HepG2 (cell line): Measurements from ENCODE around the gene PMS1. TPM values are rescaled to one million over a fixed set of nuclear protein-coding genes. Genes with fewer than 3 reads are reported as not detected.

Source experiments
- ATAC-seq: fragments of 200-7000 bp; cut with Tn5 transposase; 3 replicates; pipeline ENCODE4 v1.9.1; 2020; ENCODE audit warnings: mild to moderate bottlenecking, moderate library complexity
- BruUV-seq: library from RNA; stranded (reverse); fragments of 400-500 nt; replicated peaks from 2 replicates; lab custom pipeline; 2021; lab: Mats Ljungman, UMichigan
- CTCF ChIA-PET: fragments of 300-600 bp; formaldehyde crosslinking; extraction: SDS; loops from one replicate; lab custom pipeline; 2021; ENCODE audit warnings: low total read pairs, inconsistent platforms, low intra/inter-chr PET ratio; lab: Yijun Ruan, JAX
- POLR2A ChIA-PET: fragments of 350-600 bp; sonication (Branson Sonifier 250); formaldehyde crosslinking; loops from one replicate; lab custom pipeline; 2020; ENCODE audit warnings: antibody characterized with exemption, inconsistent platforms; lab: Yijun Ruan, JAX
- DNase-seq: peaks from one replicate; pipeline ENCODE4 v3.0.0-alpha.2; 2015; ENCODE audit warnings: low spot score
- FAIRE-seq: peaks from 3 replicates; lab custom pipeline; 2011; peaks lifted over from hg19 to GRCh38; lab: Jason Lieb, UNC
- H2AFZ ChIP-seq: one replicate; pipeline ENCODE4 v1.6.1; 2011; ENCODE audit warnings: low read length, inconsistent platforms
- H3K27ac ChIP-seq: fragments of 300-600 bp; 3 replicates; pipeline ENCODE4 v1.8.0; 2011; ENCODE audit warnings: mixed run types, mild to moderate bottlenecking, mixed read lengths, low read length, inconsistent platforms; ENCODE audit not compliant: insufficient read depth; ENCODE audit errors: extremely low read length
- H3K27me3 ChIP-seq, 2 experiments: fragments of 200-600 bp in 1 of 2; 2 replicates in 1 of 2; 3 replicates in 1 of 2; pipeline versions ENCODE4 v1.6.0 to v1.8.0; 2011; ENCODE audit warnings: low read length in 2 of 2, mild to moderate bottlenecking in 2 of 2, moderate library complexity in 2 of 2, inconsistent platforms in 1 of 2; ENCODE audit not compliant: insufficient read depth in 2 of 2, control insufficient read depth in 1 of 2
- H3K36me3 ChIP-seq, 2 experiments: fragments of 200-600 bp in 1 of 2; replicated peaks in 1 of 2; 2 replicates in 1 of 2; 3 replicates in 1 of 2; pipeline versions ENCODE4 v1.5.1 to v1.8.0; 2011; ENCODE audit warnings: low read length in 2 of 2, inconsistent platforms in 1 of 2; ENCODE audit not compliant: insufficient read depth in 2 of 2, control insufficient read depth in 1 of 2
- H3K4me1 ChIP-seq: 2 replicates; pipeline ENCODE4 v1.5.1; 2012; ENCODE audit warnings: low read length, inconsistent platforms; ENCODE audit not compliant: insufficient read depth
- H3K4me2 ChIP-seq: 2 replicates; pipeline ENCODE4 v1.6.0; 2011; ENCODE audit warnings: low read depth, low read length, inconsistent platforms
- H3K4me3 ChIP-seq, 3 experiments: fragments of 200-600 bp in 1 of 3; sonication (generic), shearing (Covaris generic) in 1 of 3; replicated peaks in 1 of 3; 2 replicates each; pipeline ENCODE4 v1.5.1; 2011 to 2016; ENCODE audit warnings: low read length in 3 of 3, inconsistent platforms in 2 of 3, low read depth in 2 of 3, mild to moderate bottlenecking in 2 of 3, control low read depth in 1 of 3, mixed read lengths in 1 of 3; ENCODE audit not compliant: insufficient read depth in 1 of 3
- H3K79me2 ChIP-seq: one replicate; pipeline ENCODE4 v1.6.1; 2011; ENCODE audit warnings: low read length, inconsistent platforms; ENCODE audit not compliant: insufficient read depth
- H3K9ac ChIP-seq: 2 replicates; pipeline ENCODE4 v1.6.0; 2011; ENCODE audit warnings: mild to moderate bottlenecking, low read depth, low read length, inconsistent platforms; ENCODE audit not compliant: insufficient read depth
- H3K9me3 ChIP-seq: 2 replicates; pipeline ENCODE4 v1.5.1; 2012; ENCODE audit warnings: mild to moderate bottlenecking, low read length
- H4K20me1 ChIP-seq: 2 replicates; pipeline ENCODE4 v1.6.0; 2011; ENCODE audit warnings: inconsistent platforms, mild to moderate bottlenecking, low read length, moderate library complexity; ENCODE audit not compliant: insufficient read depth
- AGO1 ChIP-seq: fragments of 200-400 bp; formaldehyde crosslinking; IDR thresholded peaks from 2 replicates; pipeline ENCODE4 v1.6.1; 2017; ENCODE audit warnings: mild to moderate bottlenecking, low read depth, low read length, moderate library complexity; ENCODE audit not compliant: poor library complexity, severe bottlenecking
- BORCS8-MEF2B ChIP-seq: sonication (generic); formaldehyde crosslinking; IDR thresholded peaks from 2 replicates; pipeline ENCODE4 v1.8.0; 2022; ENCODE audit warnings: mild to moderate bottlenecking, missing genetic modification reagents
- CEBPB ChIP-seq: IDR thresholded peaks from 2 replicates; pipeline ENCODE4 v1.6.1; 2011; ENCODE audit warnings: low read depth, low read length, improper control_type of control experiment, borderline replicate concordance
- ELF1 ChIP-seq: sonication (generic); formaldehyde crosslinking; IDR thresholded peaks from 2 replicates; pipeline ENCODE4 v1.4.0; 2020; ENCODE audit warnings: missing genetic modification reagents
- HDAC2 ChIP-seq: sonication (generic); formaldehyde crosslinking; IDR thresholded peaks from 2 replicates; pipeline ENCODE4 v1.4.0; 2020; ENCODE audit warnings: missing genetic modification reagents
- HMG20B ChIP-seq: conservative IDR thresholded peaks from 2 replicates; pipeline ENCODE4 v1.6.1; 2016; ENCODE audit warnings: missing genetic modification reagents, missing compliant biosample characterization
- MATR3 ChIP-seq: sonication (generic); formaldehyde crosslinking; IDR thresholded peaks from 2 replicates; pipeline ENCODE4 v1.4.0; 2020; ENCODE audit warnings: missing genetic modification reagents
- MBNL3 ChIP-seq: fragments of 250-450 bp; sonication (Bioruptor Pico); conservative IDR thresholded peaks from 2 replicates; pipeline ENCODE4 v1.8.0; 2022; ENCODE audit warnings: mild to moderate bottlenecking, inconsistent platforms
- NFIC ChIP-seq: IDR thresholded peaks from 2 replicates; pipeline ENCODE4 v1.6.1; 2012; ENCODE audit warnings: mild to moderate bottlenecking, low read length, inconsistent platforms
- ONECUT2 ChIP-seq: sonication (generic); formaldehyde crosslinking; IDR thresholded peaks from 2 replicates; pipeline ENCODE4 v1.4.0; 2020; ENCODE audit warnings: missing genetic modification reagents
- TOPORS ChIP-seq: sonication (generic); formaldehyde crosslinking; IDR thresholded peaks from 2 replicates; pipeline ENCODE4 v1.8.0; 2023; ENCODE audit warnings: mild to moderate bottlenecking, missing genetic modification reagents
- YEATS4 ChIP-seq: sonication (generic); formaldehyde crosslinking; IDR thresholded peaks from 2 replicates; pipeline ENCODE4 v1.4.0; 2020; ENCODE audit warnings: missing genetic modification reagents, borderline replicate concordance
- ZFY ChIP-seq: sonication (generic); formaldehyde crosslinking; IDR thresholded peaks from 2 replicates; pipeline ENCODE4 v1.4.0; 2020; ENCODE audit warnings: missing genetic modification reagents
- ZNF20 ChIP-seq: sonication (generic); formaldehyde crosslinking; IDR thresholded peaks from 2 replicates; pipeline ENCODE4 v1.4.0; 2020; ENCODE audit warnings: mild to moderate bottlenecking, moderate library complexity, missing genetic modification reagents
- ZNF263 ChIP-seq: sonication (generic); formaldehyde crosslinking; IDR thresholded peaks from 2 replicates; pipeline ENCODE4 v1.4.0; 2020; ENCODE audit warnings: missing genetic modification reagents
- ZNF563 ChIP-seq: sonication (generic); formaldehyde crosslinking; IDR thresholded peaks from 2 replicates; pipeline ENCODE4 v1.8.0; 2022; ENCODE audit warnings: mild to moderate bottlenecking, moderate library complexity, missing genetic modification reagents
- ZNF782 ChIP-seq: sonication (generic); formaldehyde crosslinking; IDR thresholded peaks from 2 replicates; pipeline ENCODE4 v1.4.0; 2020; ENCODE audit warnings: missing genetic modification reagents, mild to moderate bottlenecking, borderline replicate concordance
- WGBS: methylation state at CpG from one replicate; pipeline ENCODE4 v1.1.6; 2017; ENCODE audit warnings: low lambda C conversion rate; 5-methylcytosine and 5-hydroxymethylcytosine counted together
- in situ Hi-C: cut with HindIII; loops from 2 replicates; pipeline ENCODE4 v1.10.0; 2017; ENCODE audit warnings: low pct_unique_long_range_greater_than_20kb; ENCODE audit not compliant: extremely low pct_ligation_motif_present
- intact Hi-C: fragments of 100-400 bp; cut with micrococcal nuclease; formaldehyde crosslinking; loops from one replicate; pipeline ENCODE4 v1.10.0; 2022; ENCODE audit not compliant: unreplicated experiment
- polyA plus RNA-seq, 8 experiments: library from polyadenylated mRNA; depleted of rRNA in 3 of 8; stranded (reverse) in 7 of 8; unstranded in 1 of 8; fragments of >200 nt; fragmentation: Illumina TruSeq in 4 of 8; extraction: Trizol in 4 of 8; gene quantifications; 2 replicates each; pipeline versions ENCODE4 v1.2.1 to v1.2.3, GENCODE V29; 2011 to 2016; ENCODE audit warnings: low read depth in 4 of 8, missing spikeins in 1 of 8, mixed read lengths in 1 of 8; ENCODE audit not compliant: insufficient read depth in 1 of 8
- total RNA-seq, 5 experiments: library from RNA; depleted of rRNA; stranded (reverse); fragments of >200 nt; fragmentation: Illumina TruSeq; extraction: Trizol; gene quantifications; 2 replicates each; pipeline ENCODE4 v1.2.3, GENCODE V29; 2016; ENCODE audit warnings: low read depth in 1 of 5
- TF ChIP-seq, protein P1 (sequence below): sonication (generic); formaldehyde crosslinking; IDR thresholded peaks from 2 replicates; pipeline ENCODE4 v1.4.0; 2020; ENCODE audit warnings: missing genetic modification reagents
- TF ChIP-seq, protein P2 (sequence below): sonication (generic); formaldehyde crosslinking; conservative IDR thresholded peaks from 2 replicates; pipeline ENCODE4 v1.4.0; 2020; ENCODE audit warnings: missing genetic modification reagents
- TF ChIP-seq, protein P3 (sequence below): fragments of 450-650 bp; IDR thresholded peaks from 2 replicates; pipeline ENCODE4 v1.6.1; 2016

The PMS1 gene
- total and polyA plus RNA-seq, 2 of the 13 experiments (the other 11 are each of a cell fraction or from before 2014, with no cell fraction given) = 14.6 to 39.9 TPM

DNA sequence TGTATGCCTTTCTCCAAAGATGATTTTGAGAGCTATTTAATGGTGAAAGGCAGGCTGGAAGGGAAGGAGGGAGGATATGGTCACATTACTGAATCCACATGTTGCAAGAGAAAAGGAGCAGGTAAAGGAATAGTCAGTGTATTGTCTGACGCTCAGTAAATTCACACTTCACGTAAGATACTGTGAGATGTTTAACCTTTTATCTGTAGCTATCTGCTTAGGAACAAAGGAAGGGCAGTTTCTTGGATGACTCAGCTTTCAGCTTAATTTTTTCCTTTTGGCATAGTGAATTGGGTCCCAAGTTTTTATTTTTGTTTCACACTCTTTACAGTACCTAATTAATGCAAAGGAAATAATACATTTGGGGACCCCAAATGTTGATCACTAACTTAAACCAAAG lies 96.2 kb downstream of the PMS1 start:
- POLR2A ChIA-PET = interaction anchor here (1.8 kb wide), 1 partner anchor 96 kb away, joined by 4 read pairs; the partner anchor contains the start of genes ORMDL1 and PMS1
- Histone ChIP-seq H3K27me3 (no peaks in the 10 kb centered on the region), H3K4me2 (no peak overlapping the region), H3K9me3 (no peaks in the 10 kb centered on the region), H4K20me1 (no peaks in the 10 kb centered on the region), H3K9ac (no peak overlapping the region), H2AFZ (no peak overlapping the region), H3K36me3 (no peaks in the 10 kb centered on the region; a peak in 1 of 5 replicates), H3K79me2 (no peaks in the 10 kb centered on the region), H3K4me3 (no peak overlapping the region), H3K4me1 (no peaks in the 10 kb centered on the region), H3K27ac (no peak overlapping the region)
- BruUV-seq = no TSS peak
- ATAC-seq (no peak), DNase-seq (no peak), FAIRE-seq (no peak)
- CTCF ChIA-PET = no interaction called here
- in situ Hi-C loops = no loop called here
- 85% methylated on average over 2 of the region's 2 CpGs for WGBS
- intact Hi-C loops = no loop called here
- TF ChIP-seq, protein P1, sequence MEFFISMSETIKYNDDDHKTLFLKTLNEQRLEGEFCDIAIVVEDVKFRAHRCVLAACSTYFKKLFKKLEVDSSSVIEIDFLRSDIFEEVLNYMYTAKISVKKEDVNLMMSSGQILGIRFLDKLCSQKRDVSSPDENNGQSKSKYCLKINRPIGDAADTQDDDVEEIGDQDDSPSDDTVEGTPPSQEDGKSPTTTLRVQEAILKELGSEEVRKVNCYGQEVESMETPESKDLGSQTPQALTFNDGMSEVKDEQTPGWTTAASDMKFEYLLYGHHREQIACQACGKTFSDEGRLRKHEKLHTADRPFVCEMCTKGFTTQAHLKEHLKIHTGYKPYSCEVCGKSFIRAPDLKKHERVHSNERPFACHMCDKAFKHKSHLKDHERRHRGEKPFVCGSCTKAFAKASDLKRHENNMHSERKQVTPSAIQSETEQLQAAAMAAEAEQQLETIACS = no peak
- TF ChIP-seq ZNF782 (CRISPR knock-in tag) (no peak), BORCS8-MEF2B (CRISPR knock-in tag) (no peak), ONECUT2 (no peak), ZNF263 (CRISPR knock-in tag) (no peak), YEATS4 (CRISPR knock-in tag) (no peak), NFIC (no peak), HMG20B (no peak), AGO1 (no peak), MATR3 (no peak), TOPORS (no peak), ZNF20 (CRISPR knock-in tag) (no peak), ZFY (CRISPR knock-in tag) (no peak), HDAC2 (CRISPR knock-in tag) (no peak), CEBPB (no peak), ELF1 (CRISPR knock-in tag) (no peak), ZNF563 (CRISPR knock-in tag) (no peak), MBNL3 (no peak)
- TF ChIP-seq, protein P2, sequence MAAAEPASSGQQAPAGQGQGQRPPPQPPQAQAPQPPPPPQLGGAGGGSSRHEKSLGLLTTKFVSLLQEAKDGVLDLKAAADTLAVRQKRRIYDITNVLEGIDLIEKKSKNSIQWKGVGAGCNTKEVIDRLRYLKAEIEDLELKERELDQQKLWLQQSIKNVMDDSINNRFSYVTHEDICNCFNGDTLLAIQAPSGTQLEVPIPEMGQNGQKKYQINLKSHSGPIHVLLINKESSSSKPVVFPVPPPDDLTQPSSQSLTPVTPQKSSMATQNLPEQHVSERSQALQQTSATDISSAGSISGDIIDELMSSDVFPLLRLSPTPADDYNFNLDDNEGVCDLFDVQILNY (CRISPR knock-in tag) = no peak
- TF ChIP-seq, protein P3, sequence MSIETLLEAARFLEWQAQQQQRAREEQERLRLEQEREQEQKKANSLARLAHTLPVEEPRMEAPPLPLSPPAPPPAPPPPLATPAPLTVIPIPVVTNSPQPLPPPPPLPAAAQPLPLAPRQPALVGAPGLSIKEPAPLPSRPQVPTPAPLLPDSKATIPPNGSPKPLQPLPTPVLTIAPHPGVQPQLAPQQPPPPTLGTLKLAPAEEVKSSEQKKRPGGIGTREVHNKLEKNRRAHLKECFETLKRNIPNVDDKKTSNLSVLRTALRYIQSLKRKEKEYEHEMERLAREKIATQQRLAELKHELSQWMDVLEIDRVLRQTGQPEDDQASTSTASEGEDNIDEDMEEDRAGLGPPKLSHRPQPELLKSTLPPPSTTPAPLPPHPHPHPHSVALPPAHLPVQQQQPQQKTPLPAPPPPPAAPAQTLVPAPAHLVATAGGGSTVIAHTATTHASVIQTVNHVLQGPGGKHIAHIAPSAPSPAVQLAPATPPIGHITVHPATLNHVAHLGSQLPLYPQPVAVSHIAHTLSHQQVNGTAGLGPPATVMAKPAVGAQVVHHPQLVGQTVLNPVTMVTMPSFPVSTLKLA = no peak
